GM21737 (cell line): ENCODE data around the gene FHL1.
"Not testable (repeated sequence)": the region's sequence is repeated elsewhere in the genome, so short reads cannot be mapped to it uniquely, and the experiment has no call there.

Experiments
- ATAC-seq: cut with Tn5 transposase; IDR thresholded peaks from one replicate; pipeline ENCODE4 v1.9.1; 2021; ENCODE audit warnings: mild to moderate bottlenecking, moderate library complexity; ENCODE audit not compliant: unreplicated experiment

The FHL1 gene

GRCh38 chrX:136146614-136147314 is 569 bp upstream of the FHL1 start:
- no peak for ATAC-seq

- ATAC-seq: no peak
Measured at GRCh38 chrX:136147976-136148375, 643 bp downstream of the FHL1 start.

- ATAC-seq: no peak
Measured at GRCh38 chrX:136148391-136148790, 1.1 kb downstream of the FHL1 start.

- no peak for ATAC-seq
Measured at GRCh38 chrX:136154998-136155397, 7.7 kb downstream of the FHL1 start.

GRCh38 chrX:136156560-136157117 is 9.3 kb downstream of the FHL1 start:
- no peak for ATAC-seq

GRCh38 chrX:136157187-136157586 is 9.9 kb downstream of the FHL1 start:
- ATAC-seq: no peak

GRCh38 chrX:136158685-136159084 is 11.4 kb downstream of the FHL1 start:
- no peak for ATAC-seq

GRCh38 chrX:136159611-136160025 is 12.3 kb downstream of the FHL1 start:
- no peak for ATAC-seq

GRCh38 chrX:136162827-136163570 is 15.7 kb downstream of the FHL1 start:
- ATAC-seq: no peak

GRCh38 chrX:136163689-136164088 is 16.4 kb downstream of the FHL1 start:
- no peak for ATAC-seq

- ATAC-seq: no peak
Measured at GRCh38 chrX:136165406-136165805, 18.1 kb downstream of the FHL1 start.

- no peak for ATAC-seq
Measured at GRCh38 chrX:136166221-136166855, 19.0 kb downstream of the FHL1 start.

- not testable (repeated sequence) for ATAC-seq
Measured at GRCh38 chrX:136167989-136168388, 20.7 kb downstream of the FHL1 start.

- ATAC-seq: no peak
Measured at GRCh38 chrX:136168929-136169735, 21.8 kb downstream of the FHL1 start.

GRCh38 chrX:136170139-136170800 is 22.9 kb downstream of the FHL1 start:
- no peak for ATAC-seq

GRCh38 chrX:136171420-136171819 is 24.1 kb downstream of the FHL1 start:
- ATAC-seq: no peak

GRCh38 chrX:136176399-136176825 is 29.1 kb downstream of the FHL1 start:
- ATAC-seq: no peak

- ATAC-seq: no peak
Measured at GRCh38 chrX:136179133-136179532, 31.8 kb downstream of the FHL1 start.

GRCh38 chrX:136182414-136182813 is 35.1 kb downstream of the FHL1 start:
- no peak for ATAC-seq

- no peak for ATAC-seq
Measured at GRCh38 chrX:136183172-136183571, 35.8 kb downstream of the FHL1 start.
